Chondrocyte (in vitro differentiated cells): ENCODE data around the gene TMEM154. TPM values are rescaled to one million over a fixed set of nuclear protein-coding genes. Genes with fewer than 3 reads are reported as not detected.
A peak's percentile ranks its signal among the peaks of the same experiment; 100 is the strongest.

Experiments
- DNase-seq: peaks from one replicate; pipeline ENCODE4 v3.0.0; 2021; ENCODE audit warnings: mixed read lengths, low spot score
- H3K27ac Mint-ChIP-seq: one replicate; pipeline ENCODE4 v1.8.0; 2021; ENCODE audit warnings: mild to moderate bottlenecking, moderate library complexity, mixed read lengths; ENCODE audit not compliant: unreplicated experiment
- H3K27me3 Mint-ChIP-seq: 2 replicates; pipeline ENCODE4 v1.8.0; 2021; ENCODE audit warnings: low read depth, mixed read lengths
- H3K36me3 Mint-ChIP-seq: 2 replicates; pipeline ENCODE4 v1.8.0; 2021; ENCODE audit warnings: low read depth, mixed read lengths
- H3K4me1 Mint-ChIP-seq: 2 replicates; pipeline ENCODE4 v1.8.0; 2021; ENCODE audit warnings: low read depth, mild to moderate bottlenecking, mixed read lengths
- H3K4me3 Mint-ChIP-seq: one replicate; pipeline ENCODE4 v1.8.0; 2021; ENCODE audit warnings: mild to moderate bottlenecking, moderate library complexity, mixed read lengths; ENCODE audit not compliant: unreplicated experiment
- H3K9me3 Mint-ChIP-seq: 2 replicates; pipeline ENCODE4 v1.8.0; 2021; ENCODE audit warnings: low read depth, mixed read lengths
- total RNA-seq: library from RNA; stranded (reverse); gene quantifications from 3 replicates; pipeline ENCODE4 v1.2.1, GENCODE V29; 2021
- TF ChIP-seq, protein P1 (sequence below): fragments of 200-600 bp; sonication (generic); IDR thresholded peaks from 2 replicates; pipeline ENCODE4 v1.5.0; 2021; ENCODE audit warnings: antibody characterized with exemption, mild to moderate bottlenecking, moderate library complexity

TMEM154 gene
- total RNA-seq, 1 donor from 2014 or later, result 2.2 TPM

- Mint-ChIP-seq H3K36me3 (no peaks in the 10 kb centered on the region), H3K9me3 (no peaks in the 10 kb centered on the region), H3K4me1 (peaks cover 14% of the 10 kb centered on the region), H3K27ac (no peak overlapping the region), H3K27me3 (no peaks in the 10 kb centered on the region), H3K4me3 (no peak overlapping the region)
- DNase-seq, result no peak
- TF ChIP-seq, protein P1, sequence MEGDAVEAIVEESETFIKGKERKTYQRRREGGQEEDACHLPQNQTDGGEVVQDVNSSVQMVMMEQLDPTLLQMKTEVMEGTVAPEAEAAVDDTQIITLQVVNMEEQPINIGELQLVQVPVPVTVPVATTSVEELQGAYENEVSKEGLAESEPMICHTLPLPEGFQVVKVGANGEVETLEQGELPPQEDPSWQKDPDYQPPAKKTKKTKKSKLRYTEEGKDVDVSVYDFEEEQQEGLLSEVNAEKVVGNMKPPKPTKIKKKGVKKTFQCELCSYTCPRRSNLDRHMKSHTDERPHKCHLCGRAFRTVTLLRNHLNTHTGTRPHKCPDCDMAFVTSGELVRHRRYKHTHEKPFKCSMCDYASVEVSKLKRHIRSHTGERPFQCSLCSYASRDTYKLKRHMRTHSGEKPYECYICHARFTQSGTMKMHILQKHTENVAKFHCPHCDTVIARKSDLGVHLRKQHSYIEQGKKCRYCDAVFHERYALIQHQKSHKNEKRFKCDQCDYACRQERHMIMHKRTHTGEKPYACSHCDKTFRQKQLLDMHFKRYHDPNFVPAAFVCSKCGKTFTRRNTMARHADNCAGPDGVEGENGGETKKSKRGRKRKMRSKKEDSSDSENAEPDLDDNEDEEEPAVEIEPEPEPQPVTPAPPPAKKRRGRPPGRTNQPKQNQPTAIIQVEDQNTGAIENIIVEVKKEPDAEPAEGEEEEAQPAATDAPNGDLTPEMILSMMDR, result no peak
Measured at GRCh38 chr4:152680988-152681603, 1.3 kb upstream of the TMEM154 start.

GRCh38 chr4:152678841-152679240 is 956 bp downstream of the TMEM154 start:
- peak overlapping the region; percentile 90 for H3K4me3 Mint-ChIP-seq
- no peak overlapping the region for H3K27ac Mint-ChIP-seq
- H3K4me1 Mint-ChIP-seq, result peaks cover 14% of the 10 kb centered on the region
- DNase-seq, result no peak
- H3K36me3 Mint-ChIP-seq, result no peaks in the 10 kb centered on the region
- TF ChIP-seq, protein P1, result no peak
- no peaks in the 10 kb centered on the region for H3K9me3 Mint-ChIP-seq
- peaks cover 2% of the 10 kb centered on the region for H3K27me3 Mint-ChIP-seq

- Mint-ChIP-seq H3K36me3 (no peaks in the 10 kb centered on the region), H3K9me3 (no peaks in the 10 kb centered on the region), H3K27me3 (peaks cover 2% of the 10 kb centered on the region), H3K27ac (no peak overlapping the region), H3K4me1 (peaks cover 14% of the 10 kb centered on the region), H3K4me3 (no peak overlapping the region)
- no peak for DNase-seq
- TF ChIP-seq, protein P1, result no peak
Measured at GRCh38 chr4:152677117-152677516, 2.7 kb downstream of the TMEM154 start.

GRCh38 chr4:152676052-152676854 is 3.5 kb downstream of the TMEM154 start:
- DNase-seq, result no peak
- H3K27me3 Mint-ChIP-seq, result peaks cover 2% of the 10 kb centered on the region
- no peak overlapping the region for H3K4me3 Mint-ChIP-seq
- H3K27ac Mint-ChIP-seq, result no peak overlapping the region
- H3K9me3 Mint-ChIP-seq, result no peaks in the 10 kb centered on the region
- no peaks in the 10 kb centered on the region for H3K36me3 Mint-ChIP-seq
- H3K4me1 Mint-ChIP-seq, result peaks cover 14% of the 10 kb centered on the region
- TF ChIP-seq, protein P1, result no peak

- Mint-ChIP-seq H3K36me3 (no peaks in the 10 kb centered on the region), H3K4me3 (no peak overlapping the region), H3K27ac (no peak overlapping the region), H3K9me3 (no peaks in the 10 kb centered on the region), H3K27me3 (peaks cover 2% of the 10 kb centered on the region), H3K4me1 (peaks cover 3% of the 10 kb centered on the region)
- DNase-seq, result no peak
- TF ChIP-seq, protein P1, result no peak
Measured at GRCh38 chr4:152674359-152674758, 5.4 kb downstream of the TMEM154 start.
